Tibial nerve (tissue), 4 donors: ENCODE data around the gene SLCO2A1. TPM values are rescaled to one million over a fixed set of nuclear protein-coding genes. Genes with fewer than 3 reads are reported as not detected.

Experiments used
- DNase-seq, 2 donors: peaks; one replicate each; pipeline ENCODE4 v3.0.0-alpha.2; 2019; ENCODE audit warnings: low spot score in 2 of 2
- H3K27ac ChIP-seq, 4 donors: fragments of 200-600 bp; sonication (generic) in 3 of 4; one replicate each; pipeline ENCODE4 v1.5.1; 2017 to 2019; ENCODE audit warnings: mild to moderate bottlenecking in 1 of 4
- H3K27me3 ChIP-seq, 2 donors: fragments of 200-600 bp; sonication (generic) in 1 of 2; one replicate each; pipeline versions ENCODE4 v1.5.1 to v1.6.0; 2017 to 2019
- H3K36me3 ChIP-seq, 3 donors: fragments of 200-600 bp; sonication (generic); one replicate each; pipeline ENCODE4 v1.5.1; 2018 to 2019
- H3K4me1 ChIP-seq, 4 donors: fragments of 200-600 bp; sonication (generic) in 3 of 4; one replicate each; pipeline ENCODE4 v1.5.1; 2017 to 2019
- H3K4me3 ChIP-seq, 4 donors: fragments of 200-600 bp; sonication (generic) in 3 of 4; one replicate each; pipeline ENCODE4 v1.5.1; 2017 to 2019; ENCODE audit warnings: mild to moderate bottlenecking in 1 of 4, moderate library complexity in 1 of 4
- H3K9me3 ChIP-seq, 4 donors: fragments of 200-600 bp; sonication (generic) in 3 of 4; one replicate each; pipeline ENCODE4 v1.5.1; 2017 to 2019
- CTCF ChIP-seq, 5 experiments: fragments of 200-600 bp in 3 of 5; fragments of 450-650 bp in 2 of 5; sonication (generic) in 3 of 5; IDR thresholded peaks; one replicate each; pipeline ENCODE4 v1.5.1; 2016 to 2019; ENCODE audit warnings: antibody characterized with exemption in 5 of 5, mild to moderate bottlenecking in 3 of 5, moderate library complexity in 2 of 5
- EP300 ChIP-seq, 2 donors: sonication (generic); formaldehyde crosslinking; IDR thresholded peaks; one replicate each; pipeline ENCODE4 v1.6.1; 2017; ENCODE audit warnings: antibody characterized with exemption in 2 of 2, mild to moderate bottlenecking in 1 of 2
- POLR2A ChIP-seq, 2 donors: fragments of 450-650 bp; IDR thresholded peaks; one replicate each; pipeline ENCODE4 v1.6.1; 2017; ENCODE audit warnings: antibody characterized with exemption in 2 of 2, mild to moderate bottlenecking in 2 of 2, moderate library complexity in 2 of 2
- WGBS, 2 donors: methylation state at CpG; one replicate each; pipeline ENCODE4 v1.1.5; 2018; 5-methylcytosine and 5-hydroxymethylcytosine counted together
- total RNA-seq, 4 donors: library from RNA; depleted of rRNA; stranded (reverse); fragments of >200 nt; gene quantifications; one replicate each; pipeline ENCODE4 v1.1.0, GENCODE V29; 2016

Gene SLCO2A1
- total RNA-seq, 4 donors from 2014 or later: 8.8 to 22.9 (median 12.2) TPM

GRCh38 chr3:133891662-133892378, 137.9 kb downstream of the SLCO2A1 start:
- Histone ChIP-seq H3K4me3 (no peak overlapping the region), H3K27me3 (peaks cover 0 to 8% of the 10 kb centered on the region in 2 donors), H3K4me1 (peaks cover 0 to 22% (median 4%) of the 10 kb centered on the region in 4 donors), H3K27ac (no peak overlapping the region), H3K36me3 (no peaks in the 10 kb centered on the region), H3K9me3 (no peaks in the 10 kb centered on the region)
- no peak for TF ChIP-seq POLR2A (IDR thresholded peaks at IDR 0.05)
- no peak for TF ChIP-seq CTCF (IDR thresholded peaks at IDR 0.05)
- no peak for TF ChIP-seq EP300 (IDR thresholded peaks at IDR 0.05)
- 93 to 95% methylated on average over 11 of the region's 11 CpGs for WGBS, 2 donors
- DNase-seq: no peak

GRCh38 chr3:133890972-133891644, 138.6 kb downstream of the SLCO2A1 start:
- no peak for DNase-seq
- no peaks in the 10 kb centered on the region for H3K36me3 ChIP-seq
- H3K27me3 ChIP-seq: peaks cover 0 to 3% of the 10 kb centered on the region in 2 donors
- TF ChIP-seq CTCF (IDR thresholded peaks at IDR 0.05): no peak
- no peak for TF ChIP-seq EP300 (IDR thresholded peaks at IDR 0.05)
- no peak for TF ChIP-seq POLR2A (IDR thresholded peaks at IDR 0.05)
- no peak overlapping the region for H3K4me3 ChIP-seq
- 89 to 91% methylated on average over 5 of the region's 5 CpGs for WGBS, 2 donors
- peaks cover 0 to 19% (median 4%) of the 10 kb centered on the region in 4 donors for H3K4me1 ChIP-seq
- no peaks in the 10 kb centered on the region for H3K9me3 ChIP-seq
- no peak overlapping the region for H3K27ac ChIP-seq

- no peak for DNase-seq
- 89 to 92% methylated on average over 2 of the region's 2 CpGs for whole genome bisulfite sequencing, 2 donors
- H3K9me3 ChIP-seq: no peaks in the 10 kb centered on the region
- peaks cover 0 to 8% (median 2%) of the 10 kb centered on the region in 4 donors for H3K4me1 ChIP-seq
- no peak overlapping the region for H3K27ac ChIP-seq
- H3K4me3 ChIP-seq: no peak overlapping the region
- TF ChIP-seq POLR2A (IDR thresholded peaks at IDR 0.05) (no peak), CTCF (IDR thresholded peaks at IDR 0.05) (no peak), EP300 (IDR thresholded peaks at IDR 0.05) (no peak)
- no peaks in the 10 kb centered on the region for H3K27me3 ChIP-seq
- no peaks in the 10 kb centered on the region for H3K36me3 ChIP-seq
These were observed 139.7 kb downstream of the SLCO2A1 start for GRCh38 chr3:133890037-133890436.

GRCh38 chr3:133888726-133889340, 140.9 kb downstream of the SLCO2A1 start:
- DNase-seq: no peak
- WGBS, 2 donors: 89% methylated on average over 9 of the region's 9 CpGs

More at GRCh38 chr3:133888726-133889340, 140.9 kb downstream of the SLCO2A1 start:
- Histone ChIP-seq H3K27me3 (no peaks in the 10 kb centered on the region), H3K36me3 (no peaks in the 10 kb centered on the region), H3K27ac (no peak overlapping the region), H3K4me1 (peaks cover 0 to 4% (median 0%) of the 10 kb centered on the region in 4 donors), H3K9me3 (no peaks in the 10 kb centered on the region), H3K4me3 (no peak overlapping the region)
- TF ChIP-seq CTCF (IDR thresholded peaks at IDR 0.05) (no peak), POLR2A (IDR thresholded peaks at IDR 0.05) (no peak), EP300 (IDR thresholded peaks at IDR 0.05) (no peak)
